Liver (tissue), 10 donors: ENCODE measurements around the gene MRPS35. TPM values are rescaled to one million over a fixed set of nuclear protein-coding genes. Genes with fewer than 3 reads are reported as not detected.

Experiments
- DNase-seq: peaks from one replicate; pipeline ENCODE4 v3.0.0-alpha.2; 2017; ENCODE audit warnings: low spot score
- H3K27ac ChIP-seq, 2 donors: one replicate each; pipeline ENCODE4 v1.7.0; 2013; ENCODE audit warnings: inconsistent platforms in 2 of 2, low read length in 2 of 2, control low read depth in 1 of 2, low read depth in 1 of 2, mild to moderate bottlenecking in 1 of 2
- H3K27me3 ChIP-seq, 4 donors: one replicate each; pipeline versions ENCODE4 v1.6.1 to v1.7.0; 2013; ENCODE audit warnings: low read length in 3 of 4, inconsistent platforms in 1 of 4, mild to moderate bottlenecking in 1 of 4, moderate library complexity in 1 of 4; ENCODE audit not compliant: control insufficient read depth in 4 of 4, insufficient read depth in 4 of 4
- H3K36me3 ChIP-seq, 4 donors: one replicate each; pipeline versions ENCODE4 v1.6.1 to v1.7.0; 2013; ENCODE audit warnings: low read length in 3 of 4, mild to moderate bottlenecking in 3 of 4, low read depth in 1 of 4, moderate library complexity in 1 of 4; ENCODE audit not compliant: control insufficient read depth in 4 of 4, insufficient read depth in 3 of 4
- H3K4me1 ChIP-seq, 4 donors: one replicate each; pipeline versions ENCODE4 v1.6.1 to v1.7.0; 2013; ENCODE audit warnings: low read length in 3 of 4, mild to moderate bottlenecking in 3 of 4, moderate library complexity in 1 of 4; ENCODE audit not compliant: control insufficient read depth in 4 of 4, insufficient read depth in 4 of 4
- H3K4me3 ChIP-seq, 3 donors: one replicate each; pipeline versions ENCODE4 v1.6.1 to v1.7.0; 2013; ENCODE audit warnings: low read length in 3 of 3, control low read depth in 1 of 3, low read depth in 1 of 3, mild to moderate bottlenecking in 1 of 3
- H3K9ac ChIP-seq, 2 donors: one replicate each; pipeline ENCODE4 v1.7.0; 2013; ENCODE audit warnings: low read length in 2 of 2, mild to moderate bottlenecking in 2 of 2, moderate library complexity in 2 of 2, control low read depth in 1 of 2, low read depth in 1 of 2
- H3K9me3 ChIP-seq, 4 donors: one replicate each; pipeline versions ENCODE4 v1.6.1 to v1.7.0; 2013; ENCODE audit warnings: low read length in 3 of 4; ENCODE audit not compliant: control insufficient read depth in 4 of 4
- CTCF ChIP-seq: fragments of 150-350 bp; IDR thresholded peaks from 2 replicates; pipeline ENCODE4 v1.5.1; 2017; ENCODE audit warnings: improper control_type of control experiment, low read depth, low read length; ENCODE audit not compliant: missing input control
- EGR1 ChIP-seq, 2 donors: IDR thresholded peaks; 2 replicates each; pipeline ENCODE4 v1.6.1; 2016 to 2018; ENCODE audit warnings: antibody characterized with exemption in 2 of 2, low read depth in 2 of 2
- FOXA2 ChIP-seq: IDR thresholded peaks from 2 replicates; pipeline ENCODE4 v1.6.1; 2016; ENCODE audit warnings: antibody characterized with exemption
- GABPA ChIP-seq, 2 donors: IDR thresholded peaks in 1 of 2; conservative IDR thresholded peaks in 1 of 2; 2 replicates each; pipeline ENCODE4 v1.6.1; 2016; ENCODE audit warnings: antibody characterized with exemption in 2 of 2, mild to moderate bottlenecking in 1 of 2, moderate library complexity in 1 of 2
- HNF4A ChIP-seq, 2 donors: conservative IDR thresholded peaks; 2 replicates each; pipeline ENCODE4 v1.6.1; 2016; ENCODE audit warnings: antibody characterized with exemption in 2 of 2, mild to moderate bottlenecking in 2 of 2
- JUND ChIP-seq, 2 donors: IDR thresholded peaks; 2 replicates each; pipeline ENCODE4 v1.6.1; 2016; ENCODE audit warnings: antibody characterized with exemption in 2 of 2
- NR2F2 ChIP-seq: IDR thresholded peaks from 2 replicates; pipeline ENCODE4 v1.6.1; 2016; ENCODE audit warnings: antibody characterized with exemption
- RAD21 ChIP-seq, 2 donors: IDR thresholded peaks; 2 replicates each; pipeline ENCODE4 v1.6.1; 2016; ENCODE audit warnings: antibody characterized with exemption in 2 of 2, mild to moderate bottlenecking in 2 of 2
- RXRA ChIP-seq, 2 donors: IDR thresholded peaks; 2 replicates each; pipeline ENCODE4 v1.6.1; 2017 to 2018; ENCODE audit warnings: antibody characterized with exemption in 2 of 2, mild to moderate bottlenecking in 1 of 2
- SP1 ChIP-seq: IDR thresholded peaks from 2 replicates; pipeline ENCODE4 v1.6.1; 2018; ENCODE audit warnings: antibody characterized with exemption, mild to moderate bottlenecking
- TAF1 ChIP-seq: conservative IDR thresholded peaks from 2 replicates; pipeline ENCODE4 v1.6.1; 2016; ENCODE audit warnings: antibody characterized with exemption, mild to moderate bottlenecking
- ZBTB33 ChIP-seq: IDR thresholded peaks from 2 replicates; pipeline ENCODE4 v1.6.1; 2016; ENCODE audit warnings: antibody characterized with exemption
- WGBS: extraction: QIAGEN DNeasy Blood & Tissue Kit; methylation state at CpG from one replicate; pipeline ENCODE4 v1.1.7; 2013; 5-methylcytosine and 5-hydroxymethylcytosine counted together
- polyA plus RNA-seq, 2 donors: library from polyadenylated mRNA; stranded (reverse) in 1 of 2; unstranded in 1 of 2; fragments of 200-250 nt in 1 of 2; fragments of >200 nt in 1 of 2; fragmentation: Nextera tagmentation in 1 of 2; extraction: Ambion mirVana in 1 of 2; gene quantifications; one replicate each; pipeline versions ENCODE4 v1.2.1 to v1.2.3, GENCODE V29; 2013 to 2015
- small RNA-seq: library from RNA; depleted of rRNA; stranded (forward); fragments of <200 nt; gene quantifications from one replicate; pipeline ENCODE3, GENCODE V24; 2014
- total RNA-seq, 2 donors: library from RNA; depleted of rRNA; stranded (reverse); fragments of >200 nt; gene quantifications; one replicate each; pipeline ENCODE4 v1.2.3, GENCODE V29; 2014
- TF ChIP-seq, protein P1 (sequence below): IDR thresholded peaks from 2 replicates; pipeline ENCODE4 v1.6.1; 2016; ENCODE audit warnings: antibody characterized with exemption
- TF ChIP-seq, protein P2 (sequence below): IDR thresholded peaks from 2 replicates; pipeline ENCODE4 v1.6.1; 2016; ENCODE audit warnings: antibody characterized with exemption, mild to moderate bottlenecking
- donor health status: healthy.
- donor health status: healthy.
- donor health status: healthy.
- donor health status: healthy.
- donor health status: healthy.

Gene MRPS35
- total and polyA plus RNA-seq, 4 donors = 27.4 to 64.3 (median 49.4) TPM

DNA sequence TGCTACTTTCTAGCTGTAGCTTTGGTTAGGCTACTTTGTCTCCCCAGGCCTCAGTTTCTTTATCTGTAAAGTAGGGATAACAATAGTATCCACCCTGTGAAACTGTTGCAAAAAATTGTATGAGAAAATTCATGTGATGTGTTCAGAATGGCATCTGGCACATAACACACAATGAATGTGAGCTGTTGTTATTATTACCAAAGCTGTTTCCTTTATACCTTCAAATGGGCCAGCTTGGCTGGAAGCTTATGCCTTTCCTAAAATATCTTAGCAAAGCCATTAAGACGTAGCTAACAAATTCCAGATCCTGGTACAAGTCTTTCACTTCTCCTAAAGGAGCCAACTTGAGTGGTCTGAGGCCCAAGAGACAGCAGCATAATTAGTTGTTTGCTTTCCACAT is 94.6 kb downstream of the MRPS35 start:
- Histone ChIP-seq H3K9me3 (no peaks in the 10 kb centered on the region), H3K4me1 (no peaks in the 10 kb centered on the region), H3K27ac (no peak overlapping the region), H3K9ac (no peak overlapping the region), H3K36me3 (no peaks in the 10 kb centered on the region), H3K27me3 (no peaks in the 10 kb centered on the region), H3K4me3 (no peak overlapping the region)
- no peak for DNase-seq
- WGBS = 83% methylated on average over 1 of the region's 1 CpG
- no peak for TF ChIP-seq CTCF
- TF ChIP-seq, protein P1, sequence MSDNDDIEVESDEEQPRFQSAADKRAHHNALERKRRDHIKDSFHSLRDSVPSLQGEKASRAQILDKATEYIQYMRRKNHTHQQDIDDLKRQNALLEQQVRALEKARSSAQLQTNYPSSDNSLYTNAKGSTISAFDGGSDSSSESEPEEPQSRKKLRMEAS = no peak
- no peak for TF ChIP-seq TAF1
- no peak for TF ChIP-seq RAD21 (IDR thresholded peaks at IDR 0.05)
- no peak for TF ChIP-seq ZBTB33
- no peak for TF ChIP-seq EGR1 (IDR thresholded peaks at IDR 0.05; ENCODE audit: low read depth in 2 of 2)
- TF ChIP-seq GABPA (IDR thresholded peaks at IDR 0.05 in 1 of 2, conservative IDR thresholded peaks at IDR 0.05 in 1 of 2) = no peak
- no peak for TF ChIP-seq RXRA (IDR thresholded peaks at IDR 0.05)
- no peak for TF ChIP-seq HNF4A (conservative IDR thresholded peaks at IDR 0.05)
- TF ChIP-seq, protein P2, sequence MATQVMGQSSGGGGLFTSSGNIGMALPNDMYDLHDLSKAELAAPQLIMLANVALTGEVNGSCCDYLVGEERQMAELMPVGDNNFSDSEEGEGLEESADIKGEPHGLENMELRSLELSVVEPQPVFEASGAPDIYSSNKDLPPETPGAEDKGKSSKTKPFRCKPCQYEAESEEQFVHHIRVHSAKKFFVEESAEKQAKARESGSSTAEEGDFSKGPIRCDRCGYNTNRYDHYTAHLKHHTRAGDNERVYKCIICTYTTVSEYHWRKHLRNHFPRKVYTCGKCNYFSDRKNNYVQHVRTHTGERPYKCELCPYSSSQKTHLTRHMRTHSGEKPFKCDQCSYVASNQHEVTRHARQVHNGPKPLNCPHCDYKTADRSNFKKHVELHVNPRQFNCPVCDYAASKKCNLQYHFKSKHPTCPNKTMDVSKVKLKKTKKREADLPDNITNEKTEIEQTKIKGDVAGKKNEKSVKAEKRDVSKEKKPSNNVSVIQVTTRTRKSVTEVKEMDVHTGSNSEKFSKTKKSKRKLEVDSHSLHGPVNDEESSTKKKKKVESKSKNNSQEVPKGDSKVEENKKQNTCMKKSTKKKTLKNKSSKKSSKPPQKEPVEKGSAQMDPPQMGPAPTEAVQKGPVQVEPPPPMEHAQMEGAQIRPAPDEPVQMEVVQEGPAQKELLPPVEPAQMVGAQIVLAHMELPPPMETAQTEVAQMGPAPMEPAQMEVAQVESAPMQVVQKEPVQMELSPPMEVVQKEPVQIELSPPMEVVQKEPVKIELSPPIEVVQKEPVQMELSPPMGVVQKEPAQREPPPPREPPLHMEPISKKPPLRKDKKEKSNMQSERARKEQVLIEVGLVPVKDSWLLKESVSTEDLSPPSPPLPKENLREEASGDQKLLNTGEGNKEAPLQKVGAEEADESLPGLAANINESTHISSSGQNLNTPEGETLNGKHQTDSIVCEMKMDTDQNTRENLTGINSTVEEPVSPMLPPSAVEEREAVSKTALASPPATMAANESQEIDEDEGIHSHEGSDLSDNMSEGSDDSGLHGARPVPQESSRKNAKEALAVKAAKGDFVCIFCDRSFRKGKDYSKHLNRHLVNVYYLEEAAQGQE = no peak
- no peak for TF ChIP-seq SP1
- no peak for TF ChIP-seq FOXA2
- no peak for TF ChIP-seq NR2F2
- TF ChIP-seq JUND (IDR thresholded peaks at IDR 0.05) = no peak

Small RNA genes lying within 50 kb of the gene (small RNA-seq; reads per million reads assigned to genes)
- not detected for gene RF00019

Other genes starting within 250 kb of the MRPS35 start
- gene PPFIBP1, start 186.6 kb upstream of the MRPS35 start, total RNA-seq = 10 to 100 TPM; 10.5 to 65.8 TPM
- 10 to 100 TPM; 12.3 to 22.5 TPM for gene PPFIBP1, start 186.6 kb upstream of the MRPS35 start, polyA plus RNA-seq
- gene REP15, start 14.4 kb upstream of the MRPS35 start, total RNA-seq = 1 to 10 TPM; 1.1 to 2.1 TPM
- gene REP15, start 14.4 kb upstream of the MRPS35 start, polyA plus RNA-seq = under 1 TPM; 0.58 to 0.94 TPM
- 10 to 100 TPM in 1 of 2 donors, 1 to 10 TPM in 1; 8.8 to 13.4 TPM for gene KLHL42, start 69.4 kb downstream of the MRPS35 start, total RNA-seq
- 1 to 10 TPM; 3.6 to 4.1 TPM for gene KLHL42, start 69.4 kb downstream of the MRPS35 start, polyA plus RNA-seq
- not detected for gene MANSC4, start 69.4 kb downstream of the MRPS35 start, total RNA-seq
- gene MANSC4, start 69.4 kb downstream of the MRPS35 start, polyA plus RNA-seq = not detected